KMS-11 (cell line): Measurements from ENCODE around the gene XBP1.

Source experiments
- H2AFZ ChIP-seq: fragments of 200-600 bp; sonication (generic); 2 replicates; pipeline ENCODE4 v1.6.1; 2016; ENCODE audit warnings: antibody characterized with exemption, mixed run types, low read depth
- H3K27ac ChIP-seq: fragments of 200-600 bp; sonication (generic); 2 replicates; pipeline ENCODE4 v1.6.1; 2016; ENCODE audit warnings: mild to moderate bottlenecking, mixed run types
- H3K27me3 ChIP-seq: fragments of 200-600 bp; sonication (generic); 2 replicates; pipeline ENCODE4 v1.6.1; 2017; ENCODE audit warnings: mild to moderate bottlenecking, low read depth, mixed run types, moderate library complexity; ENCODE audit not compliant: insufficient read depth
- H3K36me3 ChIP-seq: fragments of 200-600 bp; sonication (generic); 2 replicates; pipeline ENCODE4 v1.6.1; 2017; ENCODE audit warnings: mild to moderate bottlenecking, mixed run types; ENCODE audit not compliant: insufficient read depth
- H3K4me1 ChIP-seq: fragments of 200-600 bp; sonication (generic); 2 replicates; pipeline ENCODE4 v1.6.1; 2016; ENCODE audit warnings: mild to moderate bottlenecking, low read depth, mixed run types; ENCODE audit not compliant: poor library complexity, severe bottlenecking
- H3K4me2 ChIP-seq: fragments of 200-600 bp; sonication (generic); 2 replicates; pipeline ENCODE4 v1.7.0; 2016; ENCODE audit warnings: mild to moderate bottlenecking, mixed run types
- H3K4me3 ChIP-seq: fragments of 200-600 bp; sonication (generic); IDR thresholded peaks from 2 replicates; pipeline ENCODE4 v1.6.1; 2017; ENCODE audit warnings: low read depth, low read length, mixed read lengths; ENCODE audit not compliant: insufficient read depth
- H3K79me2 ChIP-seq: fragments of 200-600 bp; sonication (generic); 2 replicates; pipeline ENCODE4 v1.6.1; 2016; ENCODE audit warnings: low read depth, mixed run types; ENCODE audit not compliant: insufficient read depth
- H3K9ac ChIP-seq: fragments of 200-600 bp; sonication (generic); 2 replicates; pipeline ENCODE4 v1.6.1; 2016; ENCODE audit warnings: mild to moderate bottlenecking, mixed run types
- H4K20me1 ChIP-seq: fragments of 200-600 bp; sonication (generic); 2 replicates; pipeline ENCODE4 v1.6.1; 2016; ENCODE audit warnings: mild to moderate bottlenecking, mixed run types; ENCODE audit not compliant: insufficient read depth
- TF ChIP-seq, protein P1 (sequence below): fragments of 200-600 bp; sonication (generic); conservative IDR thresholded peaks from 2 replicates; pipeline ENCODE4 v1.6.1; 2017; ENCODE audit warnings: low read depth, mild to moderate bottlenecking, antibody characterized with exemption, low read length, moderate library complexity, mixed read lengths

The XBP1 gene

GRCh38 chr22:28832731-28833130 lies 32.4 kb upstream of the XBP1 start:
- H4K20me1 ChIP-seq: no peaks in the 10 kb centered on the region
- no peaks in the 10 kb centered on the region for H3K36me3 ChIP-seq
- no peak overlapping the region for H3K4me3 ChIP-seq

GRCh38 chr22:28831140-28832072 lies 31.0 kb upstream of the XBP1 start:
- no peak overlapping the region for H3K4me3 ChIP-seq
- H2AFZ ChIP-seq: no peak overlapping the region
- no peak overlapping the region for H3K9ac ChIP-seq
- no peaks in the 10 kb centered on the region for H3K27me3 ChIP-seq
- H3K27ac ChIP-seq: no peak overlapping the region
- TF ChIP-seq, protein P1, sequence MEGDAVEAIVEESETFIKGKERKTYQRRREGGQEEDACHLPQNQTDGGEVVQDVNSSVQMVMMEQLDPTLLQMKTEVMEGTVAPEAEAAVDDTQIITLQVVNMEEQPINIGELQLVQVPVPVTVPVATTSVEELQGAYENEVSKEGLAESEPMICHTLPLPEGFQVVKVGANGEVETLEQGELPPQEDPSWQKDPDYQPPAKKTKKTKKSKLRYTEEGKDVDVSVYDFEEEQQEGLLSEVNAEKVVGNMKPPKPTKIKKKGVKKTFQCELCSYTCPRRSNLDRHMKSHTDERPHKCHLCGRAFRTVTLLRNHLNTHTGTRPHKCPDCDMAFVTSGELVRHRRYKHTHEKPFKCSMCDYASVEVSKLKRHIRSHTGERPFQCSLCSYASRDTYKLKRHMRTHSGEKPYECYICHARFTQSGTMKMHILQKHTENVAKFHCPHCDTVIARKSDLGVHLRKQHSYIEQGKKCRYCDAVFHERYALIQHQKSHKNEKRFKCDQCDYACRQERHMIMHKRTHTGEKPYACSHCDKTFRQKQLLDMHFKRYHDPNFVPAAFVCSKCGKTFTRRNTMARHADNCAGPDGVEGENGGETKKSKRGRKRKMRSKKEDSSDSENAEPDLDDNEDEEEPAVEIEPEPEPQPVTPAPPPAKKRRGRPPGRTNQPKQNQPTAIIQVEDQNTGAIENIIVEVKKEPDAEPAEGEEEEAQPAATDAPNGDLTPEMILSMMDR: no peak
- H3K4me2 ChIP-seq: no peak overlapping the region
- H3K4me1 ChIP-seq: peaks cover 38% of the 10 kb centered on the region
- H4K20me1 ChIP-seq: no peaks in the 10 kb centered on the region
- no peaks in the 10 kb centered on the region for H3K36me3 ChIP-seq
- H3K79me2 ChIP-seq: no peaks in the 10 kb centered on the region

More at GRCh38 chr22:28832731-28833130, 32.4 kb upstream of the XBP1 start:
- Histone ChIP-seq H3K4me2 (no peak overlapping the region), H3K4me1 (peaks cover 26% of the 10 kb centered on the region), H3K79me2 (no peaks in the 10 kb centered on the region), H3K9ac (no peak overlapping the region), H3K27me3 (no peaks in the 10 kb centered on the region), H2AFZ (no peak overlapping the region), H3K27ac (no peak overlapping the region)
- TF ChIP-seq, protein P1: no peak

DNA sequence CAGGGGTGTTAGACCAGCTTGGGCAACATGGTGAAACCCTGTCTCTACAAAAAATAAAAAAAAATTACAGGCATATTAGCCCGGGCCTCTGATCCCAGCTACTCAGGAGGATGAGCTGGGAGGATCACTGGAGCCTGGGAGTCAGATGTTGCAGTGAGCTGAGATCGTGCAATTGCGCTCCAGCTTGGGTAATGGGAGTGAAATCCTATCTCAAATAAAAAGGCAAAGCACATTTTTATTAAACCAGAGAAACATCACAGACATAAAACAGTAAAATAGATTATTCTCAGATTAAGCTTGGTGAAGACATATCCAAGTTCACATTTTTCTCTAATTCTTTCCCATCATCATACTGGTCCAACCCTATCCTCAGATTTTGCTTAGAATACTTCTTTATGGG lies 30.1 kb upstream of the XBP1 start:
- H3K36me3 ChIP-seq: no peaks in the 10 kb centered on the region
- no peak overlapping the region for H2AFZ ChIP-seq
- H3K27ac ChIP-seq: no peak overlapping the region
- H3K79me2 ChIP-seq: no peaks in the 10 kb centered on the region
- no peak overlapping the region for H3K4me3 ChIP-seq
- no peak overlapping the region for H3K9ac ChIP-seq
- H3K4me2 ChIP-seq: no peak overlapping the region
- no peaks in the 10 kb centered on the region for H3K27me3 ChIP-seq
- no peaks in the 10 kb centered on the region for H4K20me1 ChIP-seq
- TF ChIP-seq, protein P1: no peak
- H3K4me1 ChIP-seq: peaks cover 47% of the 10 kb centered on the region

GRCh38 chr22:28829358-28830181 lies 29.2 kb upstream of the XBP1 start:
- Histone ChIP-seq H3K27ac (no peak overlapping the region), H4K20me1 (no peaks in the 10 kb centered on the region), H2AFZ (no peak overlapping the region), H3K9ac (no peak overlapping the region), H3K79me2 (no peaks in the 10 kb centered on the region), H3K36me3 (no peaks in the 10 kb centered on the region), H3K4me2 (peak overlapping the region; percentile 36; the same call in 1 of the 2 replicates), H3K4me3 (no peak overlapping the region), H3K27me3 (no peaks in the 10 kb centered on the region), H3K4me1 (peaks cover 56% of the 10 kb centered on the region)
- TF ChIP-seq, protein P1: peak; percentile 96
